ENCODE data around the gene ACTC1. TPM values are rescaled to one million over a fixed set of nuclear protein-coding genes. Genes with fewer than 3 reads are reported as not detected.

The ACTC1 gene
- polyA plus RNA-seq, 3 donors: not detected

DNA sequence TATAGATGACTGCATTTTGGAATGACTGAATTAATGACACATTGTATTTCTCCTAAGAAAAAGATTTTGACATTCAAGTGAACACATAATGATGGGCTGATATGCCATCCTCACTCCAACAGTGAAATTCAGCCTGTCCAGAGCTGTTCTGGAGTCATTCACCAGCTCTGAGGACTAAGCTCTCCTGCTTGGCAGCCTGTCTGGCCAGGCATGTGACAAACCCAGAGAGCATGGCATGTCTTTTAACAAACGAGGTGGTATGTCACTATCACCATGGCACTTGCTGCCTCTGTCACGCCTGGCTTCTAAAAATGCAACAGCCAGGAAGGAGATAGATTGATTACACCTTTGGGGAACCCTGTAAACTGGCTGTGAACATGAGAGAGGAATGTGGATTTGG lies 1.4 kb downstream of the ACTC1 start:
- H3K9ac ChIP-seq (ENCODE audit: insufficient read depth, low read length, poor library complexity, severe bottlenecking): no peak overlapping the region
- H3K4me3 ChIP-seq (replicated peaks in 1 of 3; ENCODE audit: low read depth in 2 of 3, low read length in 3 of 3): no peak overlapping the region
- Mint-ChIP-seq H3K4me3 (peak overlapping the region in 1 of 2 donors; percentile 78), H3K4me1 (no peaks in the 10 kb centered on the region), H3K36me3 (no peaks in the 10 kb centered on the region), H3K9me3 (peaks cover 0 to 13% (median 6%) of the 10 kb centered on the region in 7 donors), H3K27me3 (ENCODE audit: low read depth in 3 of 3) (peaks cover 46 to 53% (median 47%) of the 10 kb centered on the region in 3 donors), H3K27ac (no peak overlapping the region)
- no peak overlapping the region for H3K27ac ChIP-seq (ENCODE audit: low read depth in 1 of 2, low read length in 2 of 2)
- H2AFZ ChIP-seq (ENCODE audit: insufficient read depth, low read depth, low read length, poor library complexity, severe bottlenecking): no peak overlapping the region
- H3K4me2 ChIP-seq (replicated peaks; ENCODE audit: extremely low read depth, low read length, poor library complexity, severe bottlenecking): no peak overlapping the region
- H3K9me3 ChIP-seq (replicated peaks in 1 of 2; ENCODE audit: control insufficient read depth in 1 of 2, insufficient read depth in 1 of 2, low read length in 2 of 2): no peaks in the 10 kb centered on the region
- H4K20me1 ChIP-seq (ENCODE audit: insufficient read depth, low read length): no peaks in the 10 kb centered on the region
- H3K36me3 ChIP-seq (replicated peaks in 1 of 2; ENCODE audit: control insufficient read depth in 1 of 2, insufficient read depth in 2 of 2, low read length in 2 of 2): no peaks in the 10 kb centered on the region
- DNase-seq: no peak
- peaks cover 21 to 42% of the 10 kb centered on the region in 2 donors for H3K27me3 ChIP-seq (ENCODE audit: control insufficient read depth in 2 of 2, insufficient read depth in 2 of 2, low read length in 2 of 2)
- TF ChIP-seq, protein P1, sequence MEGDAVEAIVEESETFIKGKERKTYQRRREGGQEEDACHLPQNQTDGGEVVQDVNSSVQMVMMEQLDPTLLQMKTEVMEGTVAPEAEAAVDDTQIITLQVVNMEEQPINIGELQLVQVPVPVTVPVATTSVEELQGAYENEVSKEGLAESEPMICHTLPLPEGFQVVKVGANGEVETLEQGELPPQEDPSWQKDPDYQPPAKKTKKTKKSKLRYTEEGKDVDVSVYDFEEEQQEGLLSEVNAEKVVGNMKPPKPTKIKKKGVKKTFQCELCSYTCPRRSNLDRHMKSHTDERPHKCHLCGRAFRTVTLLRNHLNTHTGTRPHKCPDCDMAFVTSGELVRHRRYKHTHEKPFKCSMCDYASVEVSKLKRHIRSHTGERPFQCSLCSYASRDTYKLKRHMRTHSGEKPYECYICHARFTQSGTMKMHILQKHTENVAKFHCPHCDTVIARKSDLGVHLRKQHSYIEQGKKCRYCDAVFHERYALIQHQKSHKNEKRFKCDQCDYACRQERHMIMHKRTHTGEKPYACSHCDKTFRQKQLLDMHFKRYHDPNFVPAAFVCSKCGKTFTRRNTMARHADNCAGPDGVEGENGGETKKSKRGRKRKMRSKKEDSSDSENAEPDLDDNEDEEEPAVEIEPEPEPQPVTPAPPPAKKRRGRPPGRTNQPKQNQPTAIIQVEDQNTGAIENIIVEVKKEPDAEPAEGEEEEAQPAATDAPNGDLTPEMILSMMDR (IDR thresholded peaks at IDR 0.05): no peak
- intact Hi-C loops (cut with micrococcal nuclease): no loop called here
- no peaks in the 10 kb centered on the region for H3K79me2 ChIP-seq (ENCODE audit: insufficient read depth, low read length)
- WGBS (ENCODE audit: insufficient coverage): 7% methylated on average over 2 of the region's 2 CpGs
- no peaks in the 10 kb centered on the region for H3K4me1 ChIP-seq (ENCODE audit: control insufficient read depth in 1 of 2, insufficient read depth in 2 of 2, low read length in 2 of 2)

- no peaks in the 10 kb centered on the region for H4K20me1 ChIP-seq (ENCODE audit: insufficient read depth, low read length)
- intact Hi-C loops (cut with micrococcal nuclease): no loop called here
- H3K27ac Mint-ChIP-seq: no peak overlapping the region
- H3K9me3 ChIP-seq (replicated peaks in 1 of 2; ENCODE audit: control insufficient read depth in 1 of 2, insufficient read depth in 1 of 2, low read length in 2 of 2): no peaks in the 10 kb centered on the region
- H3K9ac ChIP-seq (ENCODE audit: insufficient read depth, low read length, poor library complexity, severe bottlenecking): no peak overlapping the region
- peaks cover 46 to 49% (median 47%) of the 10 kb centered on the region in 3 donors for H3K27me3 Mint-ChIP-seq (ENCODE audit: low read depth in 3 of 3)
- TF ChIP-seq, protein P1 (IDR thresholded peaks at IDR 0.05): no peak
- WGBS (ENCODE audit: insufficient coverage): 97% methylated on average over 4 of the region's 9 CpGs
- peak overlapping the region in 1 of 2 donors; percentile 18 for H3K4me3 Mint-ChIP-seq
- peaks cover 0 to 13% (median 6%) of the 10 kb centered on the region in 7 donors for H3K9me3 Mint-ChIP-seq
- no peak overlapping the region for H3K27ac ChIP-seq (ENCODE audit: low read depth in 1 of 2, low read length in 2 of 2)
- no peak for DNase-seq
- H3K4me1 Mint-ChIP-seq: no peaks in the 10 kb centered on the region
- H3K36me3 ChIP-seq (replicated peaks in 1 of 2; ENCODE audit: control insufficient read depth in 1 of 2, insufficient read depth in 2 of 2, low read length in 2 of 2): no peaks in the 10 kb centered on the region
- H3K4me1 ChIP-seq (ENCODE audit: control insufficient read depth in 1 of 2, insufficient read depth in 2 of 2, low read length in 2 of 2): no peaks in the 10 kb centered on the region
- no peaks in the 10 kb centered on the region for H3K36me3 Mint-ChIP-seq
- H3K27me3 ChIP-seq (ENCODE audit: control insufficient read depth in 2 of 2, insufficient read depth in 2 of 2, low read length in 2 of 2): peaks cover 21 to 42% of the 10 kb centered on the region in 2 donors
- no peak overlapping the region for H3K4me3 ChIP-seq (replicated peaks in 1 of 3; ENCODE audit: low read depth in 2 of 3, low read length in 3 of 3)
- no peak overlapping the region for H2AFZ ChIP-seq (ENCODE audit: insufficient read depth, low read depth, low read length, poor library complexity, severe bottlenecking)
- no peaks in the 10 kb centered on the region for H3K79me2 ChIP-seq (ENCODE audit: insufficient read depth, low read length)
- H3K4me2 ChIP-seq (replicated peaks; ENCODE audit: extremely low read depth, low read length, poor library complexity, severe bottlenecking): no peak overlapping the region
Observed at GRCh38 chr15:34793071-34793470, 2.3 kb downstream of the ACTC1 start.

All from CD14-positive monocyte (primary cell).